Astrocyte (in vitro differentiated cells and primary cell): ENCODE measurements around the gene TMEM179. TPM values are rescaled to one million over a fixed set of nuclear protein-coding genes. Genes with fewer than 3 reads are reported as not detected.

ENCODE experiments used
- DNase-seq: peaks from one replicate; pipeline ENCODE4 v3.0.0-alpha.2; 2010; ENCODE audit warnings: low read depth
- FAIRE-seq: peaks from 2 replicates; lab custom pipeline; 2011; peaks lifted over from hg19 to GRCh38; lab: Jason Lieb, UNC
- H2AFZ ChIP-seq: 2 replicates; pipeline ENCODE4 v1.6.0; 2012; ENCODE audit warnings: low read depth, low read length, inconsistent platforms
- H3K27ac ChIP-seq: 2 replicates; pipeline ENCODE4 v1.5.1; 2011; ENCODE audit warnings: low read depth, low read length, inconsistent platforms
- H3K27me3 ChIP-seq: 2 replicates; pipeline ENCODE4 v1.6.0; 2011; ENCODE audit warnings: low read length, inconsistent platforms; ENCODE audit not compliant: insufficient read depth
- H3K36me3 ChIP-seq: 2 replicates; pipeline ENCODE4 v1.5.1; 2011; ENCODE audit warnings: low read length, inconsistent platforms; ENCODE audit not compliant: insufficient read depth
- H3K4me1 ChIP-seq: 2 replicates; pipeline ENCODE4 v1.5.1; 2011; ENCODE audit warnings: low read length, inconsistent platforms; ENCODE audit not compliant: insufficient read depth
- H3K4me2 ChIP-seq: 2 replicates; pipeline ENCODE4 v1.6.0; 2012; ENCODE audit warnings: low read length, inconsistent platforms
- H3K4me3 ChIP-seq: 2 replicates; pipeline ENCODE4 v1.5.1; 2011; ENCODE audit warnings: low read depth, mild to moderate bottlenecking, low read length, inconsistent platforms; ENCODE audit not compliant: insufficient read depth
- H3K79me2 ChIP-seq: 2 replicates; pipeline ENCODE4 v1.6.0; 2012; ENCODE audit warnings: mild to moderate bottlenecking, low read length, inconsistent platforms; ENCODE audit not compliant: insufficient read depth
- H3K9ac ChIP-seq: 2 replicates; pipeline ENCODE4 v1.6.0; 2012; ENCODE audit warnings: mild to moderate bottlenecking, low read length, inconsistent platforms
- H3K9me3 ChIP-seq: 2 replicates; pipeline ENCODE4 v1.5.1; 2012; ENCODE audit warnings: low read depth, mild to moderate bottlenecking, low read length, inconsistent platforms; ENCODE audit not compliant: insufficient read depth
- H4K20me1 ChIP-seq: 2 replicates; pipeline ENCODE4 v1.6.0; 2012; ENCODE audit warnings: low read length, inconsistent platforms; ENCODE audit not compliant: insufficient read depth
- H3K27ac Mint-ChIP-seq: one replicate; pipeline ENCODE4 v1.8.0; 2021; ENCODE audit warnings: mild to moderate bottlenecking, mixed read lengths; ENCODE audit not compliant: unreplicated experiment
- H3K27me3 Mint-ChIP-seq: one replicate; pipeline ENCODE4 v1.8.0; 2021; ENCODE audit warnings: low read depth, mixed read lengths; ENCODE audit not compliant: unreplicated experiment
- H3K36me3 Mint-ChIP-seq: one replicate; pipeline ENCODE4 v1.8.0; 2021; ENCODE audit warnings: low read depth, mixed read lengths; ENCODE audit not compliant: unreplicated experiment
- H3K4me1 Mint-ChIP-seq: one replicate; pipeline ENCODE4 v1.8.0; 2021; ENCODE audit warnings: low read depth, mixed read lengths; ENCODE audit not compliant: unreplicated experiment
- H3K4me3 Mint-ChIP-seq: one replicate; pipeline ENCODE4 v1.8.0; 2021; ENCODE audit warnings: mild to moderate bottlenecking, moderate library complexity, mixed read lengths; ENCODE audit not compliant: unreplicated experiment
- H3K9me3 Mint-ChIP-seq: one replicate; pipeline ENCODE4 v1.8.0; 2021; ENCODE audit warnings: mild to moderate bottlenecking, mixed read lengths; ENCODE audit not compliant: unreplicated experiment
- CTCF ChIP-seq: IDR thresholded peaks from 2 replicates; pipeline ENCODE4 v1.5.1; 2011; ENCODE audit warnings: low read depth, mild to moderate bottlenecking, inconsistent platforms, low read length, moderate library complexity; ENCODE audit not compliant: insufficient read depth
- EZH2 ChIP-seq: IDR thresholded peaks from 2 replicates; pipeline ENCODE4 v1.6.1; 2012; ENCODE audit warnings: mild to moderate bottlenecking, low read length, inconsistent platforms; ENCODE audit not compliant: insufficient read depth
- total RNA-seq: library from RNA; stranded (reverse); gene quantifications from 2 replicates; pipeline ENCODE4 v1.2.1, GENCODE V29; 2021

TMEM179 gene
- total RNA-seq, 1 donor from 2014 or later = 0.82 TPM

GRCh38 chr14:104595911-104596450, 8.6 kb downstream of the TMEM179 start:
- no peak for FAIRE-seq
- peaks cover 41% of the 10 kb centered on the region for H3K27me3 Mint-ChIP-seq
- no peaks in the 10 kb centered on the region for H3K9me3 Mint-ChIP-seq
- Histone ChIP-seq H3K4me2 (no peak overlapping the region), H4K20me1 (no peaks in the 10 kb centered on the region), H3K9ac (no peak overlapping the region), H3K27ac (no peak overlapping the region), H2AFZ (no peak overlapping the region), H3K4me3 (no peak overlapping the region), H3K9me3 (no peaks in the 10 kb centered on the region), H3K4me1 (no peaks in the 10 kb centered on the region), H3K27me3 (peaks cover 2% of the 10 kb centered on the region), H3K79me2 (no peaks in the 10 kb centered on the region), H3K36me3 (no peaks in the 10 kb centered on the region)
- no peak for DNase-seq
- H3K4me1 Mint-ChIP-seq = no peaks in the 10 kb centered on the region
- peaks cover 2% of the 10 kb centered on the region for H3K36me3 Mint-ChIP-seq
- TF ChIP-seq CTCF = no peak
- no peak for TF ChIP-seq EZH2
- no peak overlapping the region for H3K4me3 Mint-ChIP-seq
- H3K27ac Mint-ChIP-seq = no peak overlapping the region

DNA sequence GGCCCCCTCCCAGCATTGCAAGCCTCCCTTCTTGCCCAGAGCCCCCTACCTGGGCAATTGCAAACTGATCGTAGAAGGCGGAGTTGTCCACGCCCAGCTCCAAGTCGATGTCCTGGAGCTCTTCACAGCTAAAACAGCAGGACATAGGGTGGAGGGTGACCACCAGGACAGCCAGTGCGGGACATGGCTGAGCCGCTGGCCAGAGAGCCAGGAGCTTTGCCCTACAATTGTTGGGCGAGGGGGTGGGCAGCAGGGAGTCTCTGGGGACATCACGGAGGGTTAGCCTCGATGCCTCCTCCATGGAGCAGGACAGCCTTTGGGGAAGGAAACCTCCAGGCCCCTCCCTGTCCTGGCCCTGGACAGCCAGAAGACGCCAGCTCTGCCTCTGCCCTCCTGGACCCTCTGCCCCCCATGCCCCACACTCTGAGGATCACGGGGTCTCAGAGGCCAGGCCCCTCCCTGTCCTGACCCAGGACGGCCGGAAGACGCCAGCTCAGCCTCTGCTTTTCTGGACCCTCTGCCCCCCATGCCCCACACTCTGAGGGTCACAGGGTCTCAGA, 9.4 kb downstream of the TMEM179 start:
- FAIRE-seq (no peak), DNase-seq (no peak)
- no peak for TF ChIP-seq EZH2
- no peak for TF ChIP-seq CTCF
- Mint-ChIP-seq H3K27ac (no peak overlapping the region), H3K4me3 (no peak overlapping the region), H3K4me1 (no peaks in the 10 kb centered on the region), H3K27me3 (peaks cover 43% of the 10 kb centered on the region), H3K9me3 (no peaks in the 10 kb centered on the region), H3K36me3 (no peaks in the 10 kb centered on the region)
- H3K79me2 ChIP-seq = no peaks in the 10 kb centered on the region
- no peaks in the 10 kb centered on the region for H3K36me3 ChIP-seq
- H3K4me2 ChIP-seq = no peak overlapping the region
- no peak overlapping the region for H3K9ac ChIP-seq
- no peak overlapping the region for H2AFZ ChIP-seq
- H3K27ac ChIP-seq = no peak overlapping the region
- no peaks in the 10 kb centered on the region for H4K20me1 ChIP-seq
- no peaks in the 10 kb centered on the region for H3K4me1 ChIP-seq
- no peak overlapping the region for H3K4me3 ChIP-seq
- H3K27me3 ChIP-seq = peaks cover 2% of the 10 kb centered on the region
- no peaks in the 10 kb centered on the region for H3K9me3 ChIP-seq
